ENCODE measurements around the gene WDR59.
"Not testable (repeated sequence)": the region's sequence is repeated elsewhere in the genome, so short reads cannot be mapped to it uniquely, and the experiment has no call there.

The WDR59 gene

DNA sequence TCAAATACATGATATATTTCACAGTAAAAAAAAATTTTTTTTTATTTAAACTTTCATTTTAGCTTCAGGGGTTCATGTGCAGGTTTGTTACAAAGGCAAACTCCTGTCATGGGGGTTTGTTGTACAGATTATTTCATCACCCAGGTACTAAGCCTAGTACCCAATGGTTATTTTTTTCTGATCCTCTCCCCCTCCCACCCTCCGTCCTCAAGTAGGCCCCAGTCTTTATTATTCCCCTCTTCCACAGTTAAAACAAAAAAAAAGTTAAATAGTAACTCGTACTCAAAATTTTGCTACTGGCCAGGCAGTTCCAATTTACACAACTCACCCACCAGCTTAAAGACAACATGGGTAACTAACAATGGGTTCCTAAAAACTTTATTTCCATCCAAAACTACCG is 63.9 kb downstream of the WDR59 start:
- WGBS, 2 experiments = 93 to 95% methylated on average over 3 of the region's 3 CpGs
- H3K4me3 ChIP-seq (ENCODE audit: insufficient read depth, low read depth, low read length) = no peak overlapping the region
- no peaks in the 10 kb centered on the region for H3K9me3 ChIP-seq (ENCODE audit: control insufficient read depth, low read length)
- H3K27ac ChIP-seq (ENCODE audit: insufficient read depth, low read depth, low read length, poor library complexity, severe bottlenecking) = no peak overlapping the region
- no peaks in the 10 kb centered on the region for H3K4me1 ChIP-seq (ENCODE audit: control insufficient read depth, insufficient read depth, low read length)
- H3K27me3 ChIP-seq (ENCODE audit: control insufficient read depth, insufficient read depth, low read length, poor library complexity, severe bottlenecking) = no peaks in the 10 kb centered on the region
- peaks cover 10% of the 10 kb centered on the region for H3K36me3 ChIP-seq (ENCODE audit: control insufficient read depth, insufficient read depth, low read length)

DNA sequence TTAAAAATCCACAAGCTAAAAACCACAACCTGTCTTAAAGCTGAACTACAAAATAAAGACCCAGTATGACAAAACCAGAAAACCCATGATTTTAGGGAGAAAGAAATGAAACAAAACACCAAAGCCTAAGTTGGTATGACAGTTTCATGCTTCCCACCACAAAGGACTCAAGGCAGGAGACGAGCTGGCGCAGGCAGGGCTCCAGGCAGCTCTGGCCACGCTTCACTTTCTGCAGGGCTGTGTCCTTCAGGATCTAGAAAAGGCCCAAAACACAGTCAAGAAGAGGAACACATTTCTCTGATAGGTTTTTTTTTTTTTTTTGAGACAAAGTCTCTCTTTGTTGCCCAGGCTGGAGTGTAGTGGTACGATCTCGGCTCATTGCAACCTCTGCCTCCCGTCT is 75.3 kb downstream of the WDR59 start:
- WGBS, 2 experiments = 96 to 97% methylated on average over 6 of the region's 6 CpGs
- Histone ChIP-seq H3K9me3 (ENCODE audit: control insufficient read depth, low read length) (no peaks in the 10 kb centered on the region), H3K27me3 (ENCODE audit: control insufficient read depth, insufficient read depth, low read length, poor library complexity, severe bottlenecking) (no peaks in the 10 kb centered on the region), H3K27ac (ENCODE audit: insufficient read depth, low read depth, low read length, poor library complexity, severe bottlenecking) (no peak overlapping the region), H3K36me3 (ENCODE audit: control insufficient read depth, insufficient read depth, low read length) (peaks cover 58% of the 10 kb centered on the region), H3K4me3 (ENCODE audit: insufficient read depth, low read depth, low read length) (no peak overlapping the region), H3K4me1 (ENCODE audit: control insufficient read depth, insufficient read depth, low read length) (no peaks in the 10 kb centered on the region)

DNA sequence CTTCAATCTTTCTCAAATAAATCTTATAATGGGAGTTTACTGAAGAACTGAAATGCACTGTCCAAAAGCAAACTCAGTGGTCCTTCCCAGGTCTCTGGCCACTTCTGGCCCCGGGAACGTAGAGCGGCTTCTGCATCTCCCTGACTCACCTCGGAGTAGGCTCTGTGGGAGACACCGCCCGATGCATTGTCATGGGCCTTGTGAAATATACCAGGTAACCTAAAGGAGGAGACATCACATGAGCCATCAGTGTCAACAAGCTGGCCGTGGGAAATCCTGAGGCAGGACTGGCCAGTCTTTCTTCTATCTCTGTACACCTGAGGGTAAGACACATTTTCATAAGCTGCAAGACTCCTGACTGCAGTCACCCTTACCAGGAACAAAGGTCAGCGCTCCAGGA is 76.2 kb downstream of the WDR59 start:
- not testable (repeated sequence) for H3K9me3 ChIP-seq (ENCODE audit: control insufficient read depth, low read length); H3K27ac ChIP-seq (ENCODE audit: insufficient read depth, low read depth, low read length, poor library complexity, severe bottlenecking); H3K4me1 ChIP-seq (ENCODE audit: control insufficient read depth, insufficient read depth, low read length); H3K27me3 ChIP-seq (ENCODE audit: control insufficient read depth, insufficient read depth, low read length, poor library complexity, severe bottlenecking); H3K4me3 ChIP-seq (ENCODE audit: insufficient read depth, low read depth, low read length)
- whole genome bisulfite sequencing, 2 experiments = 88 to 89% methylated on average over 8 of the region's 8 CpGs
- H3K36me3 ChIP-seq (ENCODE audit: control insufficient read depth, insufficient read depth, low read length) = peaks cover 50% of the 10 kb centered on the region

DNA sequence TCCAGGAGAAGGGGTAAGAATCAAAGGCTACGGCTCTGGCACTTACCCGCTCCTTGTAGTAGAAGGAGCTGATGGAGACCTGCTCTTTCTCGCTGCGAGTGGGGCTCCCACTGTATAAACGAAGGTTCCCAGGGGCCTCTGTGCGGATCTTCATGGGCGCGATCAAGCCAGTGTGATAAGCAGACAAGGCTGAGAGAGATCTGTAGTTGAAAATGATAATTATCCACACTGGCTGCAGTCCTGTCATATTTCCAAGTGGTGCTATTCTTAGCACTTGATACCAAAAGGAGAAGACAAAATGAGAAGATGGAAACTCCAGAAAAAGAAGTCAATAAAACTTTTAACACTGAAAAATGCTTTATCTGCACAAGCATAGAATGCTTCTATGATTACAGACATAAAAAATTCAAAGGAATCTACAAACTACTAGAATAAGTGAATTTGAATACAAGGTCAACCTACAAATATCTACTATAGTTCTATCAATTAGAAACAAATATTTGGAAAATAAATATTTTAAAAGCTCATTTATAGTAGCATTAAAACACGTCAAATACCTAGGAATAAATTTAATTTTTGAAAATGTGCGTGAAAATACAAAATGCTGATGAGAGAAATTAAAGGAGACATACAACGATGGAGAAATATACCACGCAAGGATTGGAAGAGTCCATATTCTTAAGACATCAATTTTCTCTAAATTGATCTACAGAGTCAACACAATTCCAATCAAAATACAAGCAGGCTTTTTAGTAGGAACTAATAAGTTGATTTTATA is 80.8 kb downstream of the WDR59 start:
- H3K4me1 ChIP-seq (ENCODE audit: control insufficient read depth, insufficient read depth, low read length) = no peaks in the 10 kb centered on the region
- H3K9me3 ChIP-seq (ENCODE audit: control insufficient read depth, low read length) = no peaks in the 10 kb centered on the region
- 96 to 98% methylated on average over 12 of the region's 12 CpGs for whole genome bisulfite sequencing, 2 experiments
- peaks cover 21% of the 10 kb centered on the region for H3K36me3 ChIP-seq (ENCODE audit: control insufficient read depth, insufficient read depth, low read length)
- H3K27me3 ChIP-seq (ENCODE audit: control insufficient read depth, insufficient read depth, low read length, poor library complexity, severe bottlenecking) = no peaks in the 10 kb centered on the region
- H3K27ac ChIP-seq (ENCODE audit: insufficient read depth, low read depth, low read length, poor library complexity, severe bottlenecking) = no peak overlapping the region
- no peak overlapping the region for H3K4me3 ChIP-seq (ENCODE audit: insufficient read depth, low read depth, low read length)

DNA sequence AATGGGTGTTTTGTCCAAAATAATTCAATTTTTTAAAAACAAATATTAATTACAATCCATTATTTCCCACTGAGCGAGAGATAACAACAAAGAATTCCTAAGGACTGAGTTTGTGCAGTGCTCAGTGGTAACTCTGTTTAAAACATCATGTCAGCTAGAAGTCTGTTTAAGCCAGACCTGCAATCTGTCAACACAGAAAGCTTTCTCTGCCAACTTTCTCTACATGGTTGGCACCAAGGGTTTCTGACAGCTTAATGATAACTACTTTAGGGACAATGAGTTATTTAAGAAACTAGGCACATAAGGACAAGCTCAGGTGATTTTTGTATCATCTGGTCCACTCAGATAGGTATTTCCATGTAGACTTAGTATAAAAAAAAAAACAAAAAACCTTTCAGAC is 81.8 kb downstream of the WDR59 start:
- H3K9me3 ChIP-seq (ENCODE audit: control insufficient read depth, low read length) = no peaks in the 10 kb centered on the region
- H3K4me1 ChIP-seq (ENCODE audit: control insufficient read depth, insufficient read depth, low read length) = no peaks in the 10 kb centered on the region
- peaks cover 19% of the 10 kb centered on the region for H3K36me3 ChIP-seq (ENCODE audit: control insufficient read depth, insufficient read depth, low read length)
- H3K4me3 ChIP-seq (ENCODE audit: insufficient read depth, low read depth, low read length) = no peak overlapping the region
- 91 to 93% methylated on average over 1 of the region's 1 CpG for WGBS, 2 experiments
- H3K27me3 ChIP-seq (ENCODE audit: control insufficient read depth, insufficient read depth, low read length, poor library complexity, severe bottlenecking) = no peaks in the 10 kb centered on the region
- H3K27ac ChIP-seq (ENCODE audit: insufficient read depth, low read depth, low read length, poor library complexity, severe bottlenecking) = no peak overlapping the region

DNA sequence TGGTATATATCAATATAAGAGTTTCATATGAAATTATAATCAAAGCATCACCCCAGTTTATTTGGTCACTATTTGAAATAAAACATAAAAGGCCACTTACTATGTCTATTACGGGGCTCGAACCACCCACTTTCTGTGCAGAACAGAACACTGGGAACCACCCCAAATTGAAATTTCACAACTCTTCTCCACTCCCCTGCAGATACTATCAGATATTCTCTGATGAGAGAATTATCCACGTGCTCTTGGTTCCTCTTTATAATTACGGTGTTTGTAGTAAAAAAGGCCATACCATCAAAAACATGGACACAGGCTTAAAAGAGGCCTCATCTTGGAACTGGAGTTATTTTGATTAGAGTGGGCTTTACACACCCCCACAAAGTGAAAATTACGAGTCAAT is 82.8 kb downstream of the WDR59 start:
- Histone ChIP-seq H3K9me3 (ENCODE audit: control insufficient read depth, low read length) (no peaks in the 10 kb centered on the region), H3K4me1 (ENCODE audit: control insufficient read depth, insufficient read depth, low read length) (no peaks in the 10 kb centered on the region), H3K27me3 (ENCODE audit: control insufficient read depth, insufficient read depth, low read length, poor library complexity, severe bottlenecking) (no peaks in the 10 kb centered on the region), H3K36me3 (ENCODE audit: control insufficient read depth, insufficient read depth, low read length) (peaks cover 11% of the 10 kb centered on the region), H3K4me3 (ENCODE audit: insufficient read depth, low read depth, low read length) (no peak overlapping the region), H3K27ac (ENCODE audit: insufficient read depth, low read depth, low read length, poor library complexity, severe bottlenecking) (no peak overlapping the region)
- WGBS, 2 experiments = 97 to 98% methylated on average over 4 to 5 of the region's 5 CpGs

DNA sequence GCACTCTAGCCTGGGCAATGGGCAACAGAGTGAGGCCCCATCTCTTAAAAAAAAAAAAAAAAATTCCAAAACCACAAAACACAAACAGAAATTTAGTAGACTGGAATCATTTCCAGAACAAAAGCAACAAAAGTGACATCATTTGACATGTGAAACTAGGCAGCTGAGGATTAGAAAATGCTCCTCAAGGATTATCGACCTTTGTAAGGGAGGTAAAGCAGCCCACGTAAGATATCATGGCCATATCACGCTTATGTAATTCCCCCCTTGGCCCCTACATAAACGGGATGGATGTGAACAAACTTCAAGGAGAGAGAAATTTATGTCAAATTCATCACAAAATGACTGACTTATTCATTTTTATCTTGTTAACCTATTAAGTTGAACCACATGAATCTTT is 83.3 kb downstream of the WDR59 start:
- H3K27ac ChIP-seq (ENCODE audit: insufficient read depth, low read depth, low read length, poor library complexity, severe bottlenecking) = no peak overlapping the region
- 93 to 94% methylated on average over 4 of the region's 4 CpGs for WGBS, 2 experiments

DNA sequence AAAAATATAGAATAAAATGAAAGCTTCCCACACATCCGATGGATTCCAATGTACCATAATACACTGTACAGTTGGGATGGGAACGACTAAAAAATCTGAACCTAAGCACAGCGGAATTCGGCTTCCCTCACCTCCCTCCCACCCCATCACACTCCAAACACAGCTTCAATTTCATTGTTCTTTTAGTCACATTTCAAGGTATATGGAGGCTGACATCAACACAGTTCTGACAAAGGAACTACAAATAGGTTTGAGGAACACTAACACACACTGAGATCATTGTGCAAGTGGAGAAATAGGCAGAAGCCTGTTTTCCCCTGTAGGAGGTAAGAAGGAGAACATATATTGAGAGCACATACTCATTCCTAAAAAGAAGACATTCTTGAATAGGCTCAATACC is 85.1 kb downstream of the WDR59 start:
- Histone ChIP-seq H3K36me3 (ENCODE audit: control insufficient read depth, insufficient read depth, low read length) (no peaks in the 10 kb centered on the region), H3K27ac (ENCODE audit: insufficient read depth, low read depth, low read length, poor library complexity, severe bottlenecking) (no peak overlapping the region), H3K27me3 (ENCODE audit: control insufficient read depth, insufficient read depth, low read length, poor library complexity, severe bottlenecking) (no peaks in the 10 kb centered on the region), H3K4me1 (ENCODE audit: control insufficient read depth, insufficient read depth, low read length) (no peaks in the 10 kb centered on the region), H3K4me3 (ENCODE audit: insufficient read depth, low read depth, low read length) (no peak overlapping the region), H3K9me3 (ENCODE audit: control insufficient read depth, low read length) (no peaks in the 10 kb centered on the region)
- WGBS, 2 experiments = 98 to 100% methylated on average over 4 of the region's 4 CpGs

More for the DNA sequence above, 83.3 kb downstream of the WDR59 start:
- H3K4me3 ChIP-seq (ENCODE audit: insufficient read depth, low read depth, low read length) = no peak overlapping the region
- no peaks in the 10 kb centered on the region for H3K4me1 ChIP-seq (ENCODE audit: control insufficient read depth, insufficient read depth, low read length)
- no peaks in the 10 kb centered on the region for H3K27me3 ChIP-seq (ENCODE audit: control insufficient read depth, insufficient read depth, low read length, poor library complexity, severe bottlenecking)
- peaks cover 5% of the 10 kb centered on the region for H3K36me3 ChIP-seq (ENCODE audit: control insufficient read depth, insufficient read depth, low read length)
- no peaks in the 10 kb centered on the region for H3K9me3 ChIP-seq (ENCODE audit: control insufficient read depth, low read length)

DNA sequence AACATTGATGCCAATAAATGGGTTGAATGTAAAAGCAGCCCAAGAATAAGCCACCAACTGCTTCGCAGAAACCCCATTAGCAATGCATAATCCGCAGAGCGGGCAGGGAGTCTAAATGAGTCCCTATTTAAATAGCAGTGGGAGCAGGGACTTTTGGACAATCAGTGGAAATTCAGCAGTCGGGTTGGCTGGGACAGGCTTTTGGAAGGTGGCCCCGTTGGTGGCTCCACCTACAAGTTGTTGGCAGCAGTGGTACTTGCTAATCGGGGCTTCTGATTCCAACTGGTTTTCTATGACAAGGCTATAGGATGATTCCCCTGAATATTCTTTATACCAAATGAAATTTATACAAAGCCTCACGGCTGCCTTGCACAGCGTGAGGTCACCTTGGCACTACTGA is 86.3 kb downstream of the WDR59 start:
- no peaks in the 10 kb centered on the region for H3K4me1 ChIP-seq (ENCODE audit: control insufficient read depth, insufficient read depth, low read length)
- no peak overlapping the region for H3K27ac ChIP-seq (ENCODE audit: insufficient read depth, low read depth, low read length, poor library complexity, severe bottlenecking)
- H3K27me3 ChIP-seq (ENCODE audit: control insufficient read depth, insufficient read depth, low read length, poor library complexity, severe bottlenecking) = no peaks in the 10 kb centered on the region
- no peak overlapping the region for H3K4me3 ChIP-seq (ENCODE audit: insufficient read depth, low read depth, low read length)
- H3K9me3 ChIP-seq (ENCODE audit: control insufficient read depth, low read length) = no peaks in the 10 kb centered on the region
- 91 to 93% methylated on average over 8 of the region's 8 CpGs for WGBS, 2 experiments
- peaks cover 3% of the 10 kb centered on the region for H3K36me3 ChIP-seq (ENCODE audit: control insufficient read depth, insufficient read depth, low read length)

DNA sequence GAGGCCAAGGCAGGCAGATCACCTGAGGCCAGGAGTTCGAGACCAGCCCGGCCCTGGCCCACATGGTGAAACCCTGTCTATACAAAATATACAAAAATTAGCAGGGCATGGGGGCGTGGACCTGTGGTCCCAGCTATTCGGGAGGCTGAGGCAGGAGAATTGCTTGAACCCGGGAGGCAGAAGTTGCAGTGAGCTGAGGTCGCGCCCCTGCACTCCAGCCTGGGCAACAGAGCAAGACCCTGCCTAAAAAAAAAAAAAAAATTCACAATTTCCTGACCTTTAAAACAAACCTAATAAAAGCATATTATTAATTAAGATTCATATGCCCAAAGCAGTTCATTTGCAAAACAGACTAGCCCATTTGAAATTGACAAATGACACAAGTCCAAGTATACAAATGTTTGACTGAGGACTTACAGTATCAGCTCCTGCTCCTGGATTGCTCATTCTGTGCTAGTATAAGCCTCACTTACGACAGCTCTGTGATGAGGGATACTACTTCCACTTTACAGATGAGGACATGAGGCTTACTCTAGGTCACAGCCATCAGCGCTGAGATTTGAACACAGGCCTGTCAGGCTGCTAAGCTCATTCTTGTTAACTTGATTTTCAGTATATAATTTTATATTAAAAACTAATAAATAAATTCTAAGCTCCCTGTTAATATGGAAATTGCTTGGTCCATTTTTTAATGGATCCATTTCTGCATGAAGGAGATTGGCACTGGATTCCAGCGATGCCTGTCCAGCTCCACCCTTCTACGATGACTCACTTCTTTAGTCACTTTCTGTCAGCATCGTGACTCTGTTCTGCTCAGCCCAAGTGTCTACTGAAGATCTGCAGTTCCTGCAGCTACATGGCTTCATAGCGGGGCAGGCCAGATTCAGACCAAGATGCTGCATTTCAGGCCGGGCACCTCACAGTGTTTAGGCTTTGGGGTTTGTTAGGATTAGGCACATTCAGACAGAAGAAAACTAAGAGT is 88.2 kb downstream of the WDR59 start:
- 92 to 94% methylated on average over 14 of the region's 14 CpGs for WGBS, 2 experiments
- Histone ChIP-seq H3K27ac (ENCODE audit: insufficient read depth, low read depth, low read length, poor library complexity, severe bottlenecking) (no peak overlapping the region), H3K9me3 (ENCODE audit: control insufficient read depth, low read length) (no peaks in the 10 kb centered on the region), H3K36me3 (ENCODE audit: control insufficient read depth, insufficient read depth, low read length) (peaks cover 14% of the 10 kb centered on the region), H3K27me3 (ENCODE audit: control insufficient read depth, insufficient read depth, low read length, poor library complexity, severe bottlenecking) (no peaks in the 10 kb centered on the region), H3K4me3 (ENCODE audit: insufficient read depth, low read depth, low read length) (no peak overlapping the region), H3K4me1 (ENCODE audit: control insufficient read depth, insufficient read depth, low read length) (no peaks in the 10 kb centered on the region)

Measured in ectodermal cell (in vitro differentiated cells).